Measurements from ENCODE around the gene MMP25. TPM values are rescaled to one million over a fixed set of nuclear protein-coding genes. Genes with fewer than 3 reads are reported as not detected.

Gene MMP25
- total RNA-seq, 6 donors from 2014 or later = 10.0 to 41.4 (median 20.5) TPM

- Histone ChIP-seq H3K4me1 (peaks cover 23 to 40% (median 34%) of the 10 kb centered on the region in 4 donors), H3K36me3 (no peaks in the 10 kb centered on the region), H3K4me3 (peak overlapping the region in 3 of 4 donors; percentile 18 to 39 (median 31)), H3K9me3 (no peaks in the 10 kb centered on the region), H3K27me3 (no peaks in the 10 kb centered on the region), H3K27ac (peak overlapping the region in 3 of 4 donors; percentile 12 to 81 (median 68))
- ATAC-seq (ENCODE audit: low FRiP score in 2 of 2) (peak; percentile 96), DNase-seq (peak; percentile 97 to 98)
- TF ChIP-seq POLR2AphosphoS5 (IDR thresholded peaks at IDR 0.05) (no peak), CTCF (IDR thresholded peaks at IDR 0.05) (no peak), EP300 (IDR thresholded peaks at IDR 0.05) (no peak), POLR2A (IDR thresholded peaks at IDR 0.05) (peak in 1 of 4 donors; percentile 35)
- 6 to 8% methylated on average over 35 to 36 of the region's 39 CpGs for WGBS, 2 donors
Measured at GRCh38 chr16:3099732-3100499, 53.6 kb downstream of the MMP25 start.

DNA sequence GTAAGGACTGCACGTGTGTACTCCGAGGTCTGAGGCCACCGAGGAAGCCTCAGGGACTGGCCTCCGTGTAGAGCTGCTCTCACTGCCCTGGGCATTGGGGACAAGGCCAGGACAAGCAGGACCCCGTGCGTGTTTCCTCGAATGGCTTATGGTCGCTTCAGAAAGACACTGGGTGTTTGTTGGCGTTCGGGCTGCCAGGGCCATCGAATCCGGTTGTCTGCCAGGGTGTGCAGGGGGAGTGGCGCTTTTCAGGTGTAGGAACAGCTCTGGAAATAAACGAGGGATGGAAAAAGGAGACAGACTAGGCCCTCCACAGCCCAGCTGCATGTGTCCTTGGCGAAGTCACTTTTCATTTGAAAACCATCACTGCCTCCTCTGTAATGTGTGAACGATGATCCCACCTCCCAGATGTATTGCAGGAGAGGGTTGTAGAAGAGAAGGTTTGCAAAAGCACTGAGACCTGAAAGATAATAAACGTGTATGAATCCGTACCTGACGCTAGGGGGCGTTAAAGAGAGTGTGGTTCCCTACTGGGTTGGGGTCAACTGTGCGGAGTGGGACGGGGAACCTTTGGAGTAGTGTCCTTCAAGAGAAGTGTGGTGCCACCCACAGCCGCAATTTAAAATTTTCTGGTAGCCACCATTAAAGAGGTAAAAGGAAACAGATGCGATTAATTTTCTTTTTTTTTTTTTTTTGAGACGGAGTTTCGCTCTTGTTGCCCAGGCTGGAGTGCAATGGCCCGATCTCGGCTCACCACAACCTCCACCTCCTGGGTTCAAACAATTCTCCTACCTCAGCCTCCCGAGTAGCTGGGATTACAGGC, 54.9 kb downstream of the MMP25 start:
- peak overlapping the region in 2 of 4 donors; percentile 15 to 25 for H3K4me3 ChIP-seq
- TF ChIP-seq CTCF (IDR thresholded peaks at IDR 0.05) (peak; percentile 9 to 47 (median 36)), POLR2AphosphoS5 (IDR thresholded peaks at IDR 0.05) (no peak)
- peaks cover 25 to 40% (median 31%) of the 10 kb centered on the region in 4 donors for H3K4me1 ChIP-seq
- WGBS, 2 donors = 59 to 62% methylated on average over 27 to 29 of the region's 29 CpGs
- H3K27ac ChIP-seq = peak overlapping the region; percentile 44 to 81 (median 71)
- no peaks in the 10 kb centered on the region for H3K27me3 ChIP-seq
- ATAC-seq (ENCODE audit: low FRiP score in 2 of 2) (no peak), DNase-seq (peak in 1 of 2 donors; percentile 37)
- no peaks in the 10 kb centered on the region for H3K9me3 ChIP-seq
- no peaks in the 10 kb centered on the region for H3K36me3 ChIP-seq

- ATAC-seq (ENCODE audit: low FRiP score in 2 of 2) = no peak
- Histone ChIP-seq H3K4me3 (peak overlapping the region in 2 of 4 donors; percentile 15 to 25), H3K4me1 (peaks cover 28 to 42% (median 34%) of the 10 kb centered on the region in 4 donors), H3K9me3 (no peaks in the 10 kb centered on the region), H3K27ac (peak overlapping the region; percentile 44 to 81 (median 71)), H3K27me3 (no peaks in the 10 kb centered on the region), H3K36me3 (no peaks in the 10 kb centered on the region)
- peak in 1 of 2 donors; percentile 40 for DNase-seq
- 61 to 62% methylated on average over 27 of the region's 27 CpGs for WGBS, 2 donors
- TF ChIP-seq POLR2AphosphoS5 (IDR thresholded peaks at IDR 0.05) = peak in 1 of 2 donors; percentile 49
- TF ChIP-seq EP300 (IDR thresholded peaks at IDR 0.05) = no peak
- peak in 1 of 4 donors; percentile 32 for TF ChIP-seq POLR2A (IDR thresholded peaks at IDR 0.05)
- TF ChIP-seq CTCF (IDR thresholded peaks at IDR 0.05) = no peak
Measured at GRCh38 chr16:3101841-3102470, 55.6 kb downstream of the MMP25 start.

GRCh38 chr16:3106205-3106928, 60.0 kb downstream of the MMP25 start:
- Histone ChIP-seq H3K36me3 (no peaks in the 10 kb centered on the region), H3K9me3 (no peaks in the 10 kb centered on the region), H3K27me3 (no peaks in the 10 kb centered on the region), H3K4me1 (peaks cover 13 to 28% (median 22%) of the 10 kb centered on the region in 4 donors), H3K27ac (peak overlapping the region; percentile 85 to 90 (median 88)), H3K4me3 (peak overlapping the region; percentile 51 to 79 (median 59))
- ATAC-seq (ENCODE audit: low FRiP score in 2 of 2) (peak; percentile 97), DNase-seq (peak; percentile 95 to 98)
- TF ChIP-seq POLR2AphosphoS5 (IDR thresholded peaks at IDR 0.05) = peak; percentile 67 to 87
- TF ChIP-seq EP300 (IDR thresholded peaks at IDR 0.05) = no peak
- TF ChIP-seq POLR2A (IDR thresholded peaks at IDR 0.05) = peak in 2 of 4 donors; percentile 24 to 66
- peak in 1 of 6 experiments; percentile 19 for TF ChIP-seq CTCF (IDR thresholded peaks at IDR 0.05)
- WGBS, 2 donors = 1 to 3% methylated on average over 26 to 59 of the region's 74 CpGs
